GM12874 (cell line): ENCODE results near the gene CGREF1.

Source experiments
- TF ChIP-seq, protein P1 (sequence below): IDR thresholded peaks from 2 replicates; pipeline ENCODE4 v1.5.1; 2011; ENCODE audit warnings: low read depth, mild to moderate bottlenecking, control low read depth, low read length, moderate library complexity; ENCODE audit not compliant: insufficient read depth

The CGREF1 gene

DNA sequence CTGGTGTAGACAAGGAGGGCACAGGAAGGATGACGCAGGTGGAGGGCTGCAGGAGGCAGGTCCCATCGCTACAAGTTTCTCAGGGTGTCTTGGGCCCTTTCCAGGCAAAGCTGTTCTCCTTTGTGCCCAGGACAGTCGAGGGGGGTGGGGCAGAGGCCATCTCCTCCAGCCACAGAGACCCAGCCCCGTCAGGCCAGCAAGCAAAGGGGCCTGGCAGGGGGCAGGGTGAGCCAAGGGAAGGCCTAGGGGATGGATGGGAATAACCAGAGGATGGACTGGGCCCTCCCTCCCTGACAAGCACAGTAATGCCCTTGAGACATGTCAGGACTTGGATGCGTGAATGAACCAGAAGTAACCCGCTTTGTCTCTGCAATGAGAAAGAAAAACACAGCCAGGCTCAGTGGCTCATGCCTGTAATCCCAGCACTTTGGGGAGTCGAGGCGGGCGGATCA, 36.2 kb upstream of the CGREF1 start:
- TF ChIP-seq, protein P1, sequence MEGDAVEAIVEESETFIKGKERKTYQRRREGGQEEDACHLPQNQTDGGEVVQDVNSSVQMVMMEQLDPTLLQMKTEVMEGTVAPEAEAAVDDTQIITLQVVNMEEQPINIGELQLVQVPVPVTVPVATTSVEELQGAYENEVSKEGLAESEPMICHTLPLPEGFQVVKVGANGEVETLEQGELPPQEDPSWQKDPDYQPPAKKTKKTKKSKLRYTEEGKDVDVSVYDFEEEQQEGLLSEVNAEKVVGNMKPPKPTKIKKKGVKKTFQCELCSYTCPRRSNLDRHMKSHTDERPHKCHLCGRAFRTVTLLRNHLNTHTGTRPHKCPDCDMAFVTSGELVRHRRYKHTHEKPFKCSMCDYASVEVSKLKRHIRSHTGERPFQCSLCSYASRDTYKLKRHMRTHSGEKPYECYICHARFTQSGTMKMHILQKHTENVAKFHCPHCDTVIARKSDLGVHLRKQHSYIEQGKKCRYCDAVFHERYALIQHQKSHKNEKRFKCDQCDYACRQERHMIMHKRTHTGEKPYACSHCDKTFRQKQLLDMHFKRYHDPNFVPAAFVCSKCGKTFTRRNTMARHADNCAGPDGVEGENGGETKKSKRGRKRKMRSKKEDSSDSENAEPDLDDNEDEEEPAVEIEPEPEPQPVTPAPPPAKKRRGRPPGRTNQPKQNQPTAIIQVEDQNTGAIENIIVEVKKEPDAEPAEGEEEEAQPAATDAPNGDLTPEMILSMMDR: no peak

DNA sequence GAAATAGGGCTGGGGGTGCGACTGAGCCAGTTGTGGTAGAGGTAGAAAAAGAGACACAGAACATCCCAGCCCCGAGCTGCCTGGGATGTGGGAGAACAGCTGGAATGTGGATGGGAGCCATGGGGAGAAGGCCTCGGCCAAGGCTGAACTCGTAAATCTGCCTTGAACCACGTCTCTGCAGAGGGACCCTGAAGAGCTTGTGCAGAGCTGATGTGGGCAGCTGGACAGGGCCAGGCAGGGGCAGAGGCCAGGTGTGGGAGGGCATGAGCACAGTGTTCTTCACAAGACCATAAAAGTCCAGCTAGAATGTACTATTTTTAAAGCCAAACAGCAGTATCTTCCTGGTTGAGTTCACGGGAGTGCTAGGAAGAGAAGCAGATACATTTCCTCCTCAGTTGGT, 35.6 kb upstream of the CGREF1 start:
- TF ChIP-seq, protein P1: no peak

DNA sequence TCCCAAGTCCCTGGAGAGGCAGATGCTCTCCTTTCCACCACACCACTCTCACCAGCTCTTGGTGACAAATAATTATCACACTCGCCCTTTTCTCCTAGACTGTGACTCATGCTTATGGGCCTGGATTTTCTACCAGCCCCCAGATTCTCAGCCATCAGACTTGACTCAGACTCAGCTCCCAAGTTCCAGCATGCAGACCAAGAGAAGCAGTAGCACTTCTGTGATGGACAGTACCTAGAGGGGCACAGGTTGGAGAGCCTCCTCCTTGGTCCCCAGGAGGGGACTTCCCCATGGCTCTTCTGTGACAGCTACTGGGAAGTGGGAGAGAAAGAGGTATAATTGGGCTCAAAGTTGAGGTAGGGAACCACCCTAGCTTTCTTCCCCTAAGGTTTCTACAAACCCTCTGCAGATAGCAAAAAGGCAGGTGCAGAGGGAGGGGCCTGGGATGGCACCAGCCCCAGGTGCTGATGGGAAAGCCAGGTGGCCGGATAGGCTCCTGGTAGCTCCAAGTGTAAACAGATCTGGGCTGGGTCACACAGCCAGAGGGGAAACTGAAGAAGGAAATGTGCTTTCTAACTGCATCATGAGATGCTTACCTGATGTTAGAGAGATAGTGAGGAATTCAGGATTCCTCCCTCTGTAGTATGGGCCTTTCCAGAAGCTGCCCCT, 34.0 kb upstream of the CGREF1 start:
- TF ChIP-seq, protein P1: no peak

DNA sequence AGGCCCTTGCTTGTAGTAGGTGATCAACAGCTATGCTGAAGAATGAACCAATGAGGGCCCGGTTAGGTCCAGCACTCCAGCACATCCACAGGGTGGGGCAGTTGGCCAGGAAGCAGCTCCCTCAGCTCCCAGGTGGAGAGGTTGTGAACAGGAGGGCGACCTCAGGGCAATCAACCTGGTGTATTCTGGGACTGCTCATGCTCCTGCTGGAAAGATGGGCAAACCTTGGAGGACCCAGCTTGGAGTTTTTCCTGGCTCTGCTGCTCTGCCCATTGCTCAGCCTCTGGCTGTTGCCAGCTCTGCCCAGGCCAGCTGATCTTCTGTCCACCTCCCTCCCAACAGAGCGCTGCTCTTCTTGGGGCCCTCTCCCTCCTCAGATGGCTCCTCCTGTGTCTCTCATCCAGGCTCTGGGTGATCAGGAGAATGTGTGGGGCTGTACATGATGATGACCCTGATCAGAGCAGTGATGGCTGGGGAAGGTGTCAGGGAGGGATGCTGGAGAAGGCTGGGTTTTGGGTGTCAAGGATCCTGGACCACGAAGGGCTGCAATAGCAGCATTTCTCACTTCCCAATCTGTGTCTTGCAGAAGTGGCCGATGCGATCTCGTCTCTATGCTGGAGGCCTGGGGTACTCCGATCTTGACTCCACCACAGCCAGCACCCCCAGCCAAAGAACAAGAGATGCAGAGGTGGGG, 33.3 kb upstream of the CGREF1 start:
- TF ChIP-seq, protein P1: no peak

DNA sequence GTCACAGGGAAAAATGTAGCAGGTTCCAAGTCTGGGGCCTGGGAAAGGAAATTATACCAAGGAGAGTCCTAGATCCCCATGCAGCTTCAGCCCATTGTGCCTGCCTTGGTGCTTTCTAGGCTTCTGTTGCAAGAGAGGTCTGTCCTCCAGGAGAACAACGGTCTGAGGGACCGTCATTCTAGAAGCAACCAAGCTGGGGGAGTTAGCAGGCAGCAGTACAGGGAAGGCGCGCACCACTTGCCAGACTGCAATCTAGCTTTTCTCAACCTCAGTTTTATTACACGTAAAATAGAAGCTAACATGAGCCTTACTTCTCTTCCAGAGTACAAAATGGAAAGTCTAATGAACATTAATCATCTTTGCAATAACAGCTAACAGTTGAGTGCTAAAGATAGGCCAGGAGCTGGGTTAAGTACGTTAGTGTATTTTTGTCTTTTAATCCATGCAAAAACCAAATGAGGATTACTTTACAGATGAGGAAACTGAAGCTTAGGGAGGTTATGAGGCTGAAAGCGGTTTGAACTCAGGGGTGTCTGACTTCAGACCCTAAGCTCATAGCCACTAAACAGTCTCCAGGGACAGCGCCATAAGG, 31.8 kb upstream of the CGREF1 start:
- TF ChIP-seq, protein P1: no peak

DNA sequence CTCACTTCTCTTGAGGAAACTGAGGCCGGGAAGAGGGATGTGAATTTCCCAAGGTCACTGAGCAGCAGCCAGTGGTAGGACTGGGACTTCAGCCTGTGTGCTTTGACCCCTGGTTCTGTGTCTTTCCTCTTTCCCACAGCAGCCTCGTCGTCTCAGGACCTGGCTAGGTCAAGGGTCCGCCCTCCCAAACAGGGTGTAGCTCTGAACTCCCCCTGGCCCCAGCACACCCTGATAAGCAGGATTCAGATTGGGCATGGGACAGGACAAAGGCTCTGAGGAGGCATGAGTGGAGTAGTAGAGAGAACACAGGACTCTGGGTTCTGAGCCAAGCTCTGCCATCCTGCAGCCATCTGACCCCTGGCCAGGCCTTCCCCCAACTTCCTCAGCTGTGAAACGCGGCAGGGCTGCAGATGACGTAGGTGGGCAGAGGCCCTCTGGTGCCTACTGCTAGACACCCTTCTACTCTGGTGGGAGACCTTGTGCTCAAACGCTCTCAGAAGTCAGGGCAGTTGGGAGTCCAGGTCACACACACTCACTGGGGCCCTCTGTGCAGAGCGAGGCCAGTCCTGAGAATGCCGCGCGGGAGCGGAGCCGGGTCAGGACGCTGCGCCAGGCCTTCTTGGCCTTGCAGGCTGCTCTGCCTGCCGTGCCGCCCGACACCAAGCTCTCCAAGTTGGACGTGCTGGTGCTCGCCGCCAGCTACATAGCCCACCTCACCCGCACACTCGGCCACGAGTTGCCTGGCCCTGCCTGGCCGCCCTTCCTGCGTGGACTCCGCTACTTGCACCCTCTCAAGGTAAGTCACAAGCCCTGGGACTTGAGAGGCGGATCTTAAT, 30.9 kb upstream of the CGREF1 start:
- TF ChIP-seq, protein P1: no peak
